ENCODE data around the gene CAMK1D. TPM values are rescaled to one million over a fixed set of nuclear protein-coding genes. Genes with fewer than 3 reads are reported as not detected.

The CAMK1D gene
- total RNA-seq, 1 donor = 11.2 TPM

GRCh38 chr10:12577610-12578009 is 228.3 kb downstream of the CAMK1D start:
- Histone ChIP-seq H4K20me1 (ENCODE audit: insufficient read depth, low read length) (no peaks in the 10 kb centered on the region), H2AFZ (ENCODE audit: low read length) (no peak overlapping the region), H3K27me3 (ENCODE audit: insufficient read depth, low read length) (no peaks in the 10 kb centered on the region), H3K79me2 (ENCODE audit: insufficient read depth, low read length) (no peaks in the 10 kb centered on the region), H3K9me3 (ENCODE audit: low read depth, low read length) (no peaks in the 10 kb centered on the region), H3K4me3 (ENCODE audit: insufficient read depth, low read length) (no peak overlapping the region), H3K4me1 (ENCODE audit: insufficient read depth, low read length) (no peaks in the 10 kb centered on the region), H3K4me2 (ENCODE audit: insufficient read depth, low read length) (no peak overlapping the region), H3K27ac (ENCODE audit: low read depth, low read length) (no peak overlapping the region), H3K36me3 (ENCODE audit: insufficient read depth, low read length) (no peaks in the 10 kb centered on the region)
- peak; percentile 57 for DNase-seq (ENCODE audit: insufficient read length, low spot score, missing footprints)
- TF ChIP-seq, protein P1, sequence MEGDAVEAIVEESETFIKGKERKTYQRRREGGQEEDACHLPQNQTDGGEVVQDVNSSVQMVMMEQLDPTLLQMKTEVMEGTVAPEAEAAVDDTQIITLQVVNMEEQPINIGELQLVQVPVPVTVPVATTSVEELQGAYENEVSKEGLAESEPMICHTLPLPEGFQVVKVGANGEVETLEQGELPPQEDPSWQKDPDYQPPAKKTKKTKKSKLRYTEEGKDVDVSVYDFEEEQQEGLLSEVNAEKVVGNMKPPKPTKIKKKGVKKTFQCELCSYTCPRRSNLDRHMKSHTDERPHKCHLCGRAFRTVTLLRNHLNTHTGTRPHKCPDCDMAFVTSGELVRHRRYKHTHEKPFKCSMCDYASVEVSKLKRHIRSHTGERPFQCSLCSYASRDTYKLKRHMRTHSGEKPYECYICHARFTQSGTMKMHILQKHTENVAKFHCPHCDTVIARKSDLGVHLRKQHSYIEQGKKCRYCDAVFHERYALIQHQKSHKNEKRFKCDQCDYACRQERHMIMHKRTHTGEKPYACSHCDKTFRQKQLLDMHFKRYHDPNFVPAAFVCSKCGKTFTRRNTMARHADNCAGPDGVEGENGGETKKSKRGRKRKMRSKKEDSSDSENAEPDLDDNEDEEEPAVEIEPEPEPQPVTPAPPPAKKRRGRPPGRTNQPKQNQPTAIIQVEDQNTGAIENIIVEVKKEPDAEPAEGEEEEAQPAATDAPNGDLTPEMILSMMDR (IDR thresholded peaks at IDR 0.05; ENCODE audit: extremely low read depth, low read depth, low read length) = no peak

DNA sequence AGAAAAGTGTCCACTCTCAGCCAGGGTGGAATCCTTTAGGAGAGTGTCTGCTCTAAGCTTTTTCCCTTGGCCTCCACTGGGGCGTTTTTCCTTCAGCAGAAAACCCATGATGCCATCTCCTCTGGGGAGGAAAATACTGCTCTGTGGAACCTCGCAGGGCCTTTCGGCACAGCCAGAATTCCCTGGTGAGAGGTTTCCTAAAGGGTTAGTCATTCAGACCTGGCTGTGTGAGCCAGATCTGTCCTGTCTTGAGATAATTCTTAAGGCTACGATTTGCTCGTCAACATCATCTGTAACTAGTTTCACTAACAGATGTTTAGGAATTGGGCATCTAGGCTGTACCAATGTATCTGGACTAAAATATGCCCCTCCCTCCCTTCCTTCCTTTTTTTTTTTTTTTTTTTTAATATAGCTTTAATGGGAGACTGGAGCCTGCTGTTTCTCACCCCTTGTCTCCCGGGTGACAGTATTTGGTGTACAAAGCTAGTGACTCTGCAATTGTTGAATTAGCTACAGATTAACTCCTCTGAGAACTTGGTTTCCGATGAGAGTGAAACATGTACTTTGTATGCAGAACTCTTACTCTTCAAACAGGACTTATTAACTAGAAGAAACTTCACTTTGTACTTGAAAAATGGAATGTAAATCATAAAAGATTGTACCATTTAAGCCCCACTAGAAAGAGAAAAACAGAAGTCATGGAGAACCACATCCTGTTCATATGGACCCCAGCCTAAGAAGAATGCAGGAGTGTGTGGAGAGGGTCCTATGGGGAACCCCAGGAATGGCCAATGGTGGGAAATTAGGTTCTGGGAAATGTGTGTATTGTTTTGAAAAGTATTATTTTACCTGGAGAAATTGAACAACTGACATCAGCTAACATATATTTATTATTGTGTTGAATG is 230.9 kb downstream of the CAMK1D start:
- H3K79me2 ChIP-seq (ENCODE audit: insufficient read depth, low read length) = no peaks in the 10 kb centered on the region
- DNase-seq (ENCODE audit: insufficient read length, low spot score, missing footprints) = no peak
- H3K36me3 ChIP-seq (ENCODE audit: insufficient read depth, low read length) = no peaks in the 10 kb centered on the region
- TF ChIP-seq, protein P1 (IDR thresholded peaks at IDR 0.05; ENCODE audit: extremely low read depth, low read depth, low read length) = no peak
- no peaks in the 10 kb centered on the region for H3K9me3 ChIP-seq (ENCODE audit: low read depth, low read length)
- H3K27ac ChIP-seq (ENCODE audit: low read depth, low read length) = no peak overlapping the region
- H3K4me1 ChIP-seq (ENCODE audit: insufficient read depth, low read length) = no peaks in the 10 kb centered on the region
- no peak overlapping the region for H2AFZ ChIP-seq (ENCODE audit: low read length)
- no peaks in the 10 kb centered on the region for H4K20me1 ChIP-seq (ENCODE audit: insufficient read depth, low read length)
- no peak overlapping the region for H3K4me3 ChIP-seq (ENCODE audit: insufficient read depth, low read length)
- no peak overlapping the region for H3K4me2 ChIP-seq (ENCODE audit: insufficient read depth, low read length)
- no peaks in the 10 kb centered on the region for H3K27me3 ChIP-seq (ENCODE audit: insufficient read depth, low read length)

DNA sequence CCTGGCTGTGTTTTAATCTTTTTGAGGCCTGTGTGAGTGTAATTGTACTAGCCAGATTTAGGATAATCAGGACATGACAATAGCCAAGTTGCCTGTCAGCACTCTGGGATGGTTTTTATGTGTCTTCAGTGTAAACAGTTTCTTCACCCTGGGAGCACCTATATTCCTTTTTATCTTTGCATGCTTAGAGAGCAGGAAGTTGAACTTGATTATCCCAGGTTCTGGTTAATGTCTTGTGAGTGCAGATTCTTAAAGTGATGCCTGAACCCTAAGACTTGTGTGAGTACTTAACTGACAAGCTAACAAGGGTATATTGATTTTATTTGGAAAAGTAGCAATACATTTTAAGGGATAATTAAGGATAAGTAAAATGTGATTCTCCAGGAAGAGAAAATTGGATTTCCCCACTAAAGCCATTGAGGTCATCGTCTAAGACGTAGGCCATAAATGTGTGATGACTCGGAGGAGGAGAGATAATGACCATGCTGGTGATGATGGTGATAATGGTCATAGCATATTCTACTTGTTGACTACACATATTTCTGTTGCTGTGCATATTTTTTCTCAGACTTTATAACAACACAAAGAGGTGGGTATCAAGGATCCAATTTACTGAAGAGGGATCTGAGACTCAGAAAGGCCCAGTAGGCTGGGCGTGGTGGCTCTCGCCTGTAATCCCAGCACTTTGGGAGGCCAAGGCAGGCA is 234.7 kb downstream of the CAMK1D start:
- TF ChIP-seq, protein P1 (IDR thresholded peaks at IDR 0.05; ENCODE audit: extremely low read depth, low read depth, low read length) = no peak
- Histone ChIP-seq H3K4me1 (ENCODE audit: insufficient read depth, low read length) (peaks cover 2% of the 10 kb centered on the region), H4K20me1 (ENCODE audit: insufficient read depth, low read length) (no peaks in the 10 kb centered on the region), H3K27ac (ENCODE audit: low read depth, low read length) (no peak overlapping the region), H2AFZ (ENCODE audit: low read length) (no peak overlapping the region), H3K4me3 (ENCODE audit: insufficient read depth, low read length) (no peak overlapping the region), H3K9me3 (ENCODE audit: low read depth, low read length) (no peaks in the 10 kb centered on the region), H3K79me2 (ENCODE audit: insufficient read depth, low read length) (no peaks in the 10 kb centered on the region), H3K27me3 (ENCODE audit: insufficient read depth, low read length) (no peaks in the 10 kb centered on the region), H3K4me2 (ENCODE audit: insufficient read depth, low read length) (no peak overlapping the region), H3K36me3 (ENCODE audit: insufficient read depth, low read length) (no peaks in the 10 kb centered on the region)
- no peak for DNase-seq (ENCODE audit: insufficient read length, low spot score, missing footprints)

DNA sequence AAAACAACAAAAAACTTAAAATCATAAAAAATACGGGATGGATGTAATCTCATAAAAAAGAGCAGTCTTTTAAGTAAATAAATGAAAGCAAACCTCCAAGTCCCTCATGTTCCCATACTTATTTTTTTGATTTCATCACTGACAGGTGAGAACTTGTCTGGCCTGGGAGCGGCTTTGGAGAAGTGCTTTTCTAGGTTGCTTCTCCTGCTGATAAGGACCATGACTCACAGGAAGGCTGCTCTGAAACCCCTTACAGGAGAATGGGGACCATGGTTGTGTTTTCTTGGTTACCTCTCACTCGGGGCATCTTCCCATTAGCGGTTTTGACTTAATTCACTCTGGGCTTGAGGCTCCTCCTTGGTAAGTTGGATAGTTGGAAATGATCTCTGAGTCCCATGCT is 237.4 kb downstream of the CAMK1D start:
- H3K9me3 ChIP-seq (ENCODE audit: low read depth, low read length) = no peaks in the 10 kb centered on the region
- H2AFZ ChIP-seq (ENCODE audit: low read length) = no peak overlapping the region
- DNase-seq (ENCODE audit: insufficient read length, low spot score, missing footprints) = no peak
- peaks cover 2% of the 10 kb centered on the region for H3K4me1 ChIP-seq (ENCODE audit: insufficient read depth, low read length)
- H3K79me2 ChIP-seq (ENCODE audit: insufficient read depth, low read length) = no peaks in the 10 kb centered on the region
- no peak overlapping the region for H3K4me2 ChIP-seq (ENCODE audit: insufficient read depth, low read length)
- no peaks in the 10 kb centered on the region for H3K36me3 ChIP-seq (ENCODE audit: insufficient read depth, low read length)
- H3K27ac ChIP-seq (ENCODE audit: low read depth, low read length) = no peak overlapping the region
- TF ChIP-seq, protein P1 (IDR thresholded peaks at IDR 0.05; ENCODE audit: extremely low read depth, low read depth, low read length) = no peak
- H4K20me1 ChIP-seq (ENCODE audit: insufficient read depth, low read length) = no peaks in the 10 kb centered on the region
- no peak overlapping the region for H3K4me3 ChIP-seq (ENCODE audit: insufficient read depth, low read length)
- no peaks in the 10 kb centered on the region for H3K27me3 ChIP-seq (ENCODE audit: insufficient read depth, low read length)

Measured in osteoblast (primary cell).